HCT116 (cell line): Measurements from ENCODE around the gene TRPM1. TPM values are rescaled to one million over a fixed set of nuclear protein-coding genes. Genes with fewer than 3 reads are reported as not detected.

Experiments
- ATAC-seq: fragments of 200-7000 bp; cut with Tn5 transposase; 2 replicates; pipeline ENCODE4 v1.9.1; 2020; ENCODE audit warnings: mild to moderate bottlenecking, moderate library complexity
- BruUV-seq: library from RNA; stranded (reverse); fragments of 400-500 nt; replicated peaks from 2 replicates; lab custom pipeline; 2021; lab: Mats Ljungman, UMichigan
- CTCF ChIA-PET: fragments of 300-600 bp; sonication (Branson Sonifier 250); formaldehyde crosslinking; loops from one replicate; lab custom pipeline; 2021; ENCODE audit warnings: antibody characterized with exemption; lab: Charles Lee
- POLR2A ChIA-PET: fragments of 300-600, 350-600 bp; sonication (Branson Sonifier 250); formaldehyde crosslinking; loops from one replicate; lab custom pipeline; 2021; ENCODE audit warnings: antibody characterized with exemption; lab: Charles Lee
- RAD21 ChIA-PET, 2 experiments: fragments of 300-600 bp; sonication (Branson Sonifier 250); formaldehyde crosslinking; loops; one replicate each; lab custom pipeline; 2023; ENCODE audit warnings: low total read pairs in 2 of 2; ENCODE audit not compliant: uncharacterized antibody in 2 of 2, unreplicated experiment in 2 of 2, low non-redundant PET in 1 of 2; lab: Charles Lee
- DNase-seq: peaks from one replicate; pipeline ENCODE4 v3.0.0-alpha.2; 2010; ENCODE audit warnings: low read depth, low spot score
- H2AFZ ChIP-seq: fragments of 200-600 bp; shearing (Covaris generic), sonication (generic); 2 replicates; pipeline ENCODE4 v1.6.1; 2017; ENCODE audit warnings: low read depth, mixed run types, mixed read lengths, antibody characterized with exemption, low read length; ENCODE audit not compliant: poor library complexity, severe bottlenecking
- H3K27ac ChIP-seq: 2 replicates; pipeline ENCODE4 v1.5.1; 2012; ENCODE audit warnings: low read depth, low read length
- H3K27me3 ChIP-seq: fragments of 200-600 bp; sonication (generic); 2 replicates; pipeline ENCODE4 v1.6.1; 2016; ENCODE audit warnings: mixed run types, low read length, mixed read lengths; ENCODE audit not compliant: insufficient read depth
- H3K36me3 ChIP-seq, 2 experiments: fragments of 200-500 bp in 1 of 2; fragments of 200-600 bp in 1 of 2; sonication (Bioruptor generic) in 1 of 2; sonication (generic) in 1 of 2; 2 replicates each; pipeline versions ENCODE4 v1.5.1 to v1.6.1; 2014 to 2016; ENCODE audit warnings: low read length in 2 of 2, inconsistent platforms in 1 of 2, mixed read lengths in 1 of 2, mixed run types in 1 of 2; ENCODE audit not compliant: insufficient read depth in 2 of 2, control insufficient read depth in 1 of 2
- H3K4me1 ChIP-seq, 2 experiments: fragments of 200-600 bp in 1 of 2; sonication (generic) in 1 of 2; 2 replicates each; pipeline versions ENCODE4 v1.5.1 to v1.6.1; 2012 to 2017; ENCODE audit warnings: low read length in 2 of 2, inconsistent platforms in 1 of 2, mild to moderate bottlenecking in 1 of 2, mixed read lengths in 1 of 2, mixed run types in 1 of 2, moderate library complexity in 1 of 2; ENCODE audit not compliant: insufficient read depth in 2 of 2, control insufficient read depth in 1 of 2
- H3K4me2 ChIP-seq: fragments of 200-600 bp; sonication (generic); 2 replicates; pipeline ENCODE4 v1.6.1; 2017; ENCODE audit warnings: mixed run types, low read length, mixed read lengths
- H3K4me3 ChIP-seq, 2 experiments: fragments of 200-600 bp in 1 of 2; sonication (generic) in 1 of 2; replicated peaks in 1 of 2; 2 replicates each; pipeline ENCODE4 v1.5.1; 2011 to 2016; ENCODE audit warnings: low read length in 2 of 2, control low read depth in 1 of 2, low read depth in 1 of 2, mild to moderate bottlenecking in 1 of 2, mixed read lengths in 1 of 2, mixed run types in 1 of 2
- H3K79me2 ChIP-seq: fragments of 200-600 bp; sonication (generic); 2 replicates; pipeline ENCODE4 v1.6.1; 2017; ENCODE audit warnings: mild to moderate bottlenecking, mixed run types, low read length, moderate library complexity, mixed read lengths; ENCODE audit not compliant: insufficient read depth
- H3K9ac ChIP-seq: fragments of 200-600 bp; sonication (generic); 2 replicates; pipeline ENCODE4 v1.6.1; 2016; ENCODE audit warnings: low read length, mixed read lengths
- H3K9me2 ChIP-seq: fragments of 200-600 bp; sonication (generic), shearing (Covaris generic); 2 replicates; pipeline ENCODE4 v1.6.1; 2017; ENCODE audit warnings: mixed run types, mild to moderate bottlenecking, moderate library complexity; ENCODE audit not compliant: insufficient read depth
- H3K9me3 ChIP-seq, 2 experiments: fragments of 200-500 bp in 1 of 2; fragments of 200-600 bp in 1 of 2; sonication (Bioruptor generic) in 1 of 2; sonication (generic) in 1 of 2; 2 replicates each; pipeline ENCODE4 v1.6.1; 2014 to 2017; ENCODE audit warnings: low read length in 2 of 2, mixed read lengths in 2 of 2, inconsistent platforms in 1 of 2, low read depth in 1 of 2, mild to moderate bottlenecking in 1 of 2, mixed run types in 1 of 2, moderate library complexity in 1 of 2; ENCODE audit not compliant: control insufficient read depth in 1 of 2, insufficient read depth in 1 of 2
- H4K20me1 ChIP-seq: fragments of 200-600 bp; sonication (generic), shearing (Covaris generic); 2 replicates; pipeline ENCODE4 v1.6.1; 2017; ENCODE audit warnings: mixed run types, mild to moderate bottlenecking, moderate library complexity; ENCODE audit not compliant: insufficient read depth
- EGR1 ChIP-seq: IDR thresholded peaks from 2 replicates; pipeline ENCODE4 v1.6.1; 2012; ENCODE audit warnings: low read depth
- ELF1 ChIP-seq: IDR thresholded peaks from 2 replicates; pipeline ENCODE4 v1.6.1; 2012; ENCODE audit warnings: low read depth, borderline replicate concordance
- FOSL1 ChIP-seq: IDR thresholded peaks from 2 replicates; pipeline ENCODE4 v1.6.1; 2012; ENCODE audit warnings: low read depth
- JUND ChIP-seq: IDR thresholded peaks from 2 replicates; pipeline ENCODE4 v1.6.1; 2012
- MAX ChIP-seq: IDR thresholded peaks from 2 replicates; pipeline ENCODE4 v1.6.1; 2012
- POLR2AphosphoS5 ChIP-seq: IDR thresholded peaks from 2 replicates; pipeline ENCODE4 v1.6.1; 2011; ENCODE audit warnings: mild to moderate bottlenecking, low read depth, low read length, moderate library complexity
- RAD21 ChIP-seq: IDR thresholded peaks from 2 replicates; pipeline ENCODE4 v1.6.1; 2012; ENCODE audit warnings: low read depth, mild to moderate bottlenecking
- SRF ChIP-seq: IDR thresholded peaks from 2 replicates; pipeline ENCODE4 v1.6.1; 2012; ENCODE audit warnings: low read depth
- ZFX ChIP-seq: fragments of 450-650 bp; IDR thresholded peaks from 2 replicates; pipeline ENCODE4 v1.6.1; 2017
- ZNF274 ChIP-seq: fragments of 200-500 bp; sonication (Bioruptor generic); IDR thresholded peaks from 2 replicates; pipeline ENCODE4 v1.6.1; 2014; ENCODE audit warnings: mild to moderate bottlenecking, low read depth, low read length, inconsistent platforms
- intact Hi-C: fragments of 100-400 bp; cut with micrococcal nuclease; formaldehyde crosslinking; loops from 2 replicates; pipeline ENCODE4 v1.10.0; 2022
- total RNA-seq: library from RNA; stranded (reverse); gene quantifications from one replicate; pipeline ENCODE4 v1.2.1, GENCODE V29; 2021; ENCODE audit not compliant: unreplicated experiment

TRPM1 gene
- total RNA-seq, 1 experiment from 2014 or later, result not detected

GRCh38 chr15:31049111-31049510 is 52.4 kb downstream of the TRPM1 start:
- no peak overlapping the region for H3K4me2 ChIP-seq
- H3K4me3 ChIP-seq, result no peak overlapping the region
- no peak for DNase-seq
- no peak overlapping the region for H3K9ac ChIP-seq
- ChIA-PET POLR2A (no interaction called here), RAD21 (no interaction called here), CTCF (no interaction called here)
- no peaks in the 10 kb centered on the region for H3K9me3 ChIP-seq
- H3K27ac ChIP-seq, result no peak overlapping the region
- no peaks in the 10 kb centered on the region for H3K27me3 ChIP-seq
- no peak overlapping the region for H2AFZ ChIP-seq
- intact Hi-C loops, result no loop called here
- BruUV-seq, result no TSS peak
- H3K9me2 ChIP-seq, result peaks cover 3% of the 10 kb centered on the region; the same call in 1 of the 2 replicates
- ATAC-seq, result no peak
- no peaks in the 10 kb centered on the region for H4K20me1 ChIP-seq
- no peaks in the 10 kb centered on the region for H3K4me1 ChIP-seq
- TF ChIP-seq ELF1 (no peak), FOSL1 (no peak), EGR1 (no peak), ZNF274 (no peak), JUND (no peak), SRF (no peak), RAD21 (no peak)
- H3K79me2 ChIP-seq, result no peaks in the 10 kb centered on the region
- H3K36me3 ChIP-seq, result no peaks in the 10 kb centered on the region

DNA sequence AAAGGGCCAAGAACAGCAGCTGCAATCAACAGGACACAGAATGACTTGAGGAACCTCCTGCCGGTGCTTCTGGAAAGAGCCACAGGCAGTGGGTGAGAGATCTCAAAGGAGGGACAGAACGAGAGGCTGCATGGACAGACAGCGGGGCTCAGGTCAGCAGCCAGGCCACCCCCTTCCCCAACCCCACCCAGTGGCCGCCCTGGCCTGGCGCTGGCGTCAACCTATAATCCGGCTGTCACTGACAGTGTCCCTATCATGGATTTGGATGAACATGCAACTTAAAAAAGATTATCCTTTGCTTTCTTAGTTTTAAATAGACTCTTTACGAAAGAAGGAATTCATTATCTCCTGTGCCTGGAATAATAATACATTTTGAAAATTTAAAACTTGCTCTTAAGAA is 54.1 kb downstream of the TRPM1 start:
- intact Hi-C loops, result no loop called here
- TF ChIP-seq MAX (no peak), RAD21 (no peak), FOSL1 (no peak), POLR2AphosphoS5 (no peak), EGR1 (no peak), ZFX (no peak)
- ChIA-PET POLR2A (no interaction called here), CTCF (no interaction called here), RAD21 (no interaction called here)
- H3K27me3 ChIP-seq, result no peaks in the 10 kb centered on the region
- no peaks in the 10 kb centered on the region for H3K36me3 ChIP-seq
- H3K9me3 ChIP-seq, result no peaks in the 10 kb centered on the region
- peaks cover 3% of the 10 kb centered on the region; the same call in 1 of the 2 replicates for H3K9me2 ChIP-seq
- no peak overlapping the region for H3K4me2 ChIP-seq
- no peak overlapping the region for H2AFZ ChIP-seq
- H3K4me1 ChIP-seq, result no peaks in the 10 kb centered on the region
- no peaks in the 10 kb centered on the region for H4K20me1 ChIP-seq
- BruUV-seq, result no TSS peak
- H3K9ac ChIP-seq, result no peak overlapping the region
- H3K27ac ChIP-seq, result no peak overlapping the region
- H3K4me3 ChIP-seq, result no peak overlapping the region
- DNase-seq (no peak), ATAC-seq (no peak)
- H3K79me2 ChIP-seq, result no peaks in the 10 kb centered on the region
